ENCODE results near the gene TMEM187. TPM values are rescaled to one million over a fixed set of nuclear protein-coding genes. Genes with fewer than 3 reads are reported as not detected.

The TMEM187 gene
- total RNA-seq, 2 donors from 2014 or later = 16.9 to 18.2 TPM

GRCh38 chrX:154028502-154029184, 56.1 kb downstream of the TMEM187 start:
- Histone ChIP-seq H3K27ac (no peak overlapping the region), H3K4me3 (no peak overlapping the region), H3K9me3 (no peaks in the 10 kb centered on the region), H3K27me3 (replicated peaks; ENCODE audit: insufficient read depth) (no peaks in the 10 kb centered on the region), H3K4me1 (replicated peaks) (no peaks in the 10 kb centered on the region), H3K36me3 (no peaks in the 10 kb centered on the region)
- intact Hi-C loops (cut with DNase I) = no loop called here
- TF ChIP-seq POLR2AphosphoS5 (IDR thresholded peaks at IDR 0.05) (no peak), POLR2A (IDR thresholded peaks at IDR 0.05) (no peak), CTCF (IDR thresholded peaks at IDR 0.05) (no peak)
- DNase-seq (ENCODE audit: low spot score) = no peak
- 77% methylated on average over 12 of the region's 13 CpGs for WGBS

DNA sequence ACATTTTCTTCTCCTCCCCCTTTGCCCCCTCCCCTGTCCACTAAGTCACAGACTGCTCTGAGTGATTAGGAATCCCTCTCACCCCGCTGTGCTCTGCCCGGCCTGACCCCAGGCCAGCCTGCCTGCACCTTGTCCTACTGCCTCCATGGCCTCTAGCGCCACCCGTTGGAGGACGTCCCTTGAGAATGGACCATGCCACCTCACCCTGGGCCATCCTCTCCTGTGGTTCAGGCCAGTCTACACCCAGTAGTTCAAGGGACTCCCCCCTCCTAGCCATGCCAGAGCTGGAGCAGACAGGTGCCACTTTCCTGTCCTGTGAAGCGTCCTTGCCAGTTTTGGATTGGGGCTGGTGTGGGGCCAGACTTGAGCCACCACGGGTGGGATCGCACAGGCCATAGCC, 56.9 kb downstream of the TMEM187 start:
- Histone ChIP-seq H3K27ac (no peak overlapping the region), H3K9me3 (no peaks in the 10 kb centered on the region), H3K4me1 (replicated peaks) (no peaks in the 10 kb centered on the region), H3K36me3 (no peaks in the 10 kb centered on the region), H3K27me3 (replicated peaks; ENCODE audit: insufficient read depth) (no peaks in the 10 kb centered on the region), H3K4me3 (no peak overlapping the region)
- DNase-seq (ENCODE audit: low spot score) = no peak
- intact Hi-C loops (cut with DNase I) = no loop called here
- no peak for TF ChIP-seq CTCF (IDR thresholded peaks at IDR 0.05)
- no peak for TF ChIP-seq POLR2A (IDR thresholded peaks at IDR 0.05)
- TF ChIP-seq POLR2AphosphoS5 (IDR thresholded peaks at IDR 0.05) = no peak
- WGBS = no CpG with 5 or more reads among the region's 8 CpGs

GRCh38 chrX:154030266-154030665, 57.7 kb downstream of the TMEM187 start:
- Histone ChIP-seq H3K4me1 (replicated peaks) (no peaks in the 10 kb centered on the region), H3K4me3 (no peak overlapping the region), H3K9me3 (no peaks in the 10 kb centered on the region), H3K27me3 (replicated peaks; ENCODE audit: insufficient read depth) (no peaks in the 10 kb centered on the region), H3K36me3 (no peaks in the 10 kb centered on the region), H3K27ac (no peak overlapping the region)
- intact Hi-C loops (cut with DNase I) = no loop called here
- TF ChIP-seq POLR2AphosphoS5 (IDR thresholded peaks at IDR 0.05) (no peak), CTCF (IDR thresholded peaks at IDR 0.05) (no peak)
- no peak for DNase-seq (ENCODE audit: low spot score)
- WGBS = 75% methylated on average over 6 of the region's 20 CpGs

DNA sequence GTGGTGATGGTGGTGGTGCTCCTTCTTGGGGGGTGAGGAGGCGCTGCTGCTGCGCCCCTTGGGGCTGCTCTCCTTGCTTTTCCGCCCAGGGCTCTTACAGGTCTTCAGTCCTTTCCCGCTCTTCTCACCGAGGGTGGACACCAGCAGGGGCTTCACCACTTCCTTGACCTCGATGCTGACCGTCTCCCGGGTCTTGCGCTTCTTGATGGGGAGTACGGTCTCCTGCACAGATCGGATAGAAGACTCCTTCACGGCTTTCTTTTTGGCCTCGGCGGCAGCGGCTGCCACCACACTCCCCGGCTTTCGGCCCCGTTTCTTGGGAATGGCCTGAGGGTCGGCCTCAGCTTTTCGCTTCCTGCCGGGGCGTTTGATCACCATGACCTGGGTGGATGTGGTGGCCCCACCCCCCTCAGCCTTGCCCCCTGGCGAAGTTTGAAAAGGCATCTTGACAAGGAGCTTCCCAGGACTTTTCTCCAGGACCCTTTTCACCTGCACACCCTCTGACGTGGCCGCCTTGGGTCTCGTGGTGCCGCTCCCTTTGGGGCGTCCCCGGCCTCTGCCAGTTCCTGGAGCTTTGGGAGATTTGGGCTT, 58.3 kb downstream of the TMEM187 start:
- intact Hi-C loops (cut with DNase I) = no loop called here
- no peak for DNase-seq (ENCODE audit: low spot score)
- TF ChIP-seq POLR2A (IDR thresholded peaks at IDR 0.05) = no peak
- TF ChIP-seq POLR2AphosphoS5 (IDR thresholded peaks at IDR 0.05) = no peak
- TF ChIP-seq CTCF (IDR thresholded peaks at IDR 0.05) = no peak
- Histone ChIP-seq H3K4me1 (replicated peaks) (no peaks in the 10 kb centered on the region), H3K27ac (no peak overlapping the region), H3K36me3 (no peaks in the 10 kb centered on the region), H3K9me3 (no peaks in the 10 kb centered on the region), H3K27me3 (replicated peaks; ENCODE audit: insufficient read depth) (no peaks in the 10 kb centered on the region), H3K4me3 (no peak overlapping the region)
- WGBS = 93% methylated on average over 10 of the region's 29 CpGs

DNA sequence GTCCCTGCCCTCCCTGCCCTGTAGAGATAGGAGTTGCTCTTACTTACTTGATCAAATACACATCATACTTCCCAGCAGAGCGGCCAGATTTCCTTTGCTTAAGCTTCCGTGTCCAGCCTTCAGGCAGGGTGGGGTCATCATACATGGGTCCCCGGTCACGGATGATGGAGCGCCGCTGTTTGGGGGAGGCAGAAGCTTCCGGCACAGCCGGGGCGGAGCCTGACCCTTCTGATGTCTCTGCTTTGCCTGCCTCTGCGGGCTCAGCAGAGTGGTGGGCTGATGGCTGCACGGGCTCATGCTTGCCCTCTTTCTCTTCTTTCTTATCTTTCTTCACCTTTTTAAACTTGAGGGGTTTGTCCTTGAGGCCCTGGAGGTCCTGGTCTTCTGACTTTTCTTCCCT, 59.6 kb downstream of the TMEM187 start:
- Histone ChIP-seq H3K4me1 (replicated peaks) (no peaks in the 10 kb centered on the region), H3K9me3 (no peaks in the 10 kb centered on the region), H3K36me3 (no peaks in the 10 kb centered on the region), H3K27me3 (replicated peaks; ENCODE audit: insufficient read depth) (no peaks in the 10 kb centered on the region), H3K27ac (no peak overlapping the region), H3K4me3 (no peak overlapping the region)
- intact Hi-C loops (cut with DNase I) = no loop called here
- 87% methylated on average over 11 of the region's 11 CpGs for WGBS
- TF ChIP-seq POLR2AphosphoS5 (IDR thresholded peaks at IDR 0.05) (no peak), POLR2A (IDR thresholded peaks at IDR 0.05) (no peak), CTCF (IDR thresholded peaks at IDR 0.05) (no peak)
- no peak for DNase-seq (ENCODE audit: low spot score)

All from prostate gland (tissue), 2 donors.